Measurements from ENCODE around the gene NRF1.
"Not testable (repeated sequence)": the region's sequence is repeated elsewhere in the genome, so short reads cannot be mapped to it uniquely, and the experiment has no call there.

Gene NRF1

GRCh38 chr7:129646369-129647021 is 35.0 kb downstream of the NRF1 start:
- no peak for DNase-seq (ENCODE audit: low read depth in 2 of 2)

GRCh38 chr7:129649128-129649690 is 37.7 kb downstream of the NRF1 start:
- no peak for DNase-seq (ENCODE audit: low read depth in 2 of 2)

- no peak for DNase-seq (ENCODE audit: low read depth in 2 of 2)
These were observed 38.7 kb downstream of the NRF1 start for GRCh38 chr7:129650056-129650758.

- no peak for DNase-seq (ENCODE audit: low read depth in 2 of 2)
These were observed 41.4 kb downstream of the NRF1 start for GRCh38 chr7:129652914-129653313.

GRCh38 chr7:129655811-129656210 is 44.3 kb downstream of the NRF1 start:
- no peak for DNase-seq (ENCODE audit: low read depth in 2 of 2)

- DNase-seq (ENCODE audit: low read depth in 2 of 2), result no peak
These were observed 45.8 kb downstream of the NRF1 start for GRCh38 chr7:129657363-129657762.

GRCh38 chr7:129659907-129660306 is 48.4 kb downstream of the NRF1 start:
- not testable (repeated sequence) for DNase-seq (ENCODE audit: low read depth in 2 of 2)

GRCh38 chr7:129661645-129662182 is 50.2 kb downstream of the NRF1 start:
- no peak for DNase-seq (ENCODE audit: low read depth in 2 of 2)

- DNase-seq (ENCODE audit: low read depth in 2 of 2), result not testable (repeated sequence)
These were observed 51.7 kb downstream of the NRF1 start for GRCh38 chr7:129663240-129663639.

- peak; percentile 48 to 52 for DNase-seq (ENCODE audit: low read depth in 2 of 2)
These were observed 52.8 kb downstream of the NRF1 start for GRCh38 chr7:129664029-129665012.

GRCh38 chr7:129665013-129665401 is 53.5 kb downstream of the NRF1 start:
- peak; percentile 88 to 89 for DNase-seq (ENCODE audit: low read depth in 2 of 2)

GRCh38 chr7:129667116-129667515 is 55.6 kb downstream of the NRF1 start:
- no peak for DNase-seq (ENCODE audit: low read depth in 2 of 2)

GRCh38 chr7:129667551-129667950 is 56.0 kb downstream of the NRF1 start:
- DNase-seq (ENCODE audit: low read depth in 2 of 2), result no peak

- no peak for DNase-seq (ENCODE audit: low read depth in 2 of 2)
These were observed 58.4 kb downstream of the NRF1 start for GRCh38 chr7:129669901-129670300.

- DNase-seq (ENCODE audit: low read depth in 2 of 2), result peak; percentile 26 to 29
These were observed 59.1 kb downstream of the NRF1 start for GRCh38 chr7:129670656-129671055.

GRCh38 chr7:129671266-129671665 is 59.7 kb downstream of the NRF1 start:
- no peak for DNase-seq (ENCODE audit: low read depth in 2 of 2)

- DNase-seq (ENCODE audit: low read depth in 2 of 2), result not testable (repeated sequence)
These were observed 63.0 kb downstream of the NRF1 start for GRCh38 chr7:129674475-129674874.

GRCh38 chr7:129675521-129675920 is 64.0 kb downstream of the NRF1 start:
- no peak for DNase-seq (ENCODE audit: low read depth in 2 of 2)

GRCh38 chr7:129676017-129676897 is 64.7 kb downstream of the NRF1 start:
- no peak for DNase-seq (ENCODE audit: low read depth in 2 of 2)

- DNase-seq (ENCODE audit: low read depth in 2 of 2), result no peak
These were observed 66.3 kb downstream of the NRF1 start for GRCh38 chr7:129677796-129678195.

GRCh38 chr7:129678606-129679005 is 67.1 kb downstream of the NRF1 start:
- DNase-seq (ENCODE audit: low read depth in 2 of 2), result no peak

All from fibroblast of skin of left quadriceps (primary cell).